Stimulated activated CD8-positive, alpha-beta memory T cell treated with anti-CD3 and anti-CD28 coated beads, Interleukin-4, amount 100 ng/mL, for 48 hours (primary cell): Measurements from ENCODE around the gene TSHZ1.
"Not testable (repeated sequence)": the region's sequence is repeated elsewhere in the genome, so short reads cannot be mapped to it uniquely, and the experiment has no call there.

Experiments used
- DNase-seq: peaks from one replicate; pipeline ENCODE4 v3.0.0-alpha.2; 2020

TSHZ1 gene

GRCh38 chr18:75185460-75185859 is 25.1 kb upstream of the TSHZ1 start:
- DNase-seq: no peak

DNA sequence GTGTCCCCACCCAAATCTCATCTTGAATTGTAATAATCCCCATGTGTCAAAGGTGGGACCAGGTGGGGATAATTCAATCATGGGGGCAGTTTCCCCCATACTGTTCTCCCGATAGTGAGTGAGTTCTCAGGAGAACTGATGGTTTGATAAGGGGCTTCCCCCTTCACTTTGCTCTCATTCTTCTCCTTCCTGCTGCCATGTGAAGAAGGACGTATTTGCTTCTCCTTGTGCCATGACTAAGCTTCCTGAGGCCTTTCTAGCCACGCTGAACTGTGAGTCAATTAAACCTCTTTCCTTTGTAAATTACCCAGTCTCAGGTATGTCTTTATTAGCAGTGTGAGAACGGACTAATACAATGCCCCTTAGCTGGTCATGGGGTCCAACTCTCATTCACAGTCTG is 22.9 kb upstream of the TSHZ1 start:
- not testable (repeated sequence) for DNase-seq

DNA sequence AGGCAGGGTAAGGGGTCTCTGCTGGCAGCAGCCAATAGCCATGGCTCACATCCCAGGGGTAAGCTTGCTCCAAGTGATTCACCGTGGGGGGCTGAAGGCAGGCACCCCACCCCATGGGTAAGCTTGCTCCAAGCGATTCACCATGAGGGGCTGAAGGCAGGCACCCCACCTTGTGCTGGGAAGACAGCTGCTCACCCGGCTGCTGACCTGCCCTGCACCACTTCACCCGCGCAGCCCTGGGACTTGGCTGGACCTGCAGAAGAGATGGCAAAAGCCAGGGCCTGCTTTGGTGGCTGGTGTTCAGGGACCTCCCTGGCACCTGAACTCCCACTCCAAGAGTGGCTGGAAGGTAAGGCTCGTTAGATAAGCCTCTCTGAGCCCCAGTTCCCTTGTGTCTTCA is 20.9 kb upstream of the TSHZ1 start:
- no peak for DNase-seq

DNA sequence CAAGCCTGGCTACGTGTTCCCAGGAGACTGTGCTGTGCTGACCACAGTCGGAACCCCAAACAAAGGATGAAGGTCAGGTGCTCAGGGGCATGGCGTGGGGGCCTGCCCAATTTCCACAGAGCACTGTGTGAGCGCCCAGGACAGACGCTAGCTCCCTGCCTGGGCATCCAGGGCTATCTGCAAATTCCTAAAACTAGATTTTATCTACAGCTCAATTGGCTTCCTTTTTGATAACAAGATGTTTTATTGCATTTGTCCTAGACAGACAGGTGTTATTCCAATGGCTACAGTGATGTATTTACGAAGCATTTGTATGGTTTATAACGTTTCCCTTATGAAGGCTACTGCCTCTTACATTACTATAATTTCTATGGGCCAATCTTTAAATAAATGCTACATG is 17.7 kb upstream of the TSHZ1 start:
- DNase-seq: no peak

GRCh38 chr18:75198036-75198435 is 12.6 kb upstream of the TSHZ1 start:
- no peak for DNase-seq

- DNase-seq: no peak
These were observed 11.3 kb upstream of the TSHZ1 start for GRCh38 chr18:75199327-75199726.

GRCh38 chr18:75200071-75200470 is 10.5 kb upstream of the TSHZ1 start:
- no peak for DNase-seq

DNA sequence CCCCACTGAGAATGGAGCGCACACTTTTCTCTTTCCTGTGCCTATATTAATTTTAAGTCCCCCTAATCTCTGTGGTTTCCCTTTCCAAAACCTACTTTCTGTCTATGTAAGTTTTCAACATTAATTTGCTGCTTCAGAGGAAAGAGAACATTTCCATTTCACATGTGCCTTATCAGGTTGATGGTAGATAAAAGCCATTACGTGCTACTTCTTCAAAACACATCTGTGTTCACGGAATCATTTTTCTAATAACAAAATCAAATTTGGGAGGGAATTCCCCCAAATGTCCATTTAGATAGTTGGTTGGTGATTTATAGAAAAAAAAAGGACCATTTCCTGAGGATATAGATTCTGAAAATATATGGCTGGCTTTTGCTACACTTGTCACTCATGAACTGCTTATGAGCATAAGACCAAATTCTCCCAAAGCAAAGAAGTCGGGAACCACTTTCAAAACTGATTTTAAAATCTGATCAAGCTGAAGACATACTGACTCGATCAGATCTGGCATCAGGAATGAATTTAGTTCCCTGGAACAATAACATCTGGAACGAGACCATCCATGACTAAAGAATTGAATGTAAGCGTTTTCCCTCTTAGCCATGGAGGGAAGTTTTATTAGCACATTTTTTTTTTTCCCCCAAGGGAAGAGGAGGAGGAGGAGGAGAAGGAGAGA is 9.9 kb upstream of the TSHZ1 start:
- no peak for DNase-seq

DNA sequence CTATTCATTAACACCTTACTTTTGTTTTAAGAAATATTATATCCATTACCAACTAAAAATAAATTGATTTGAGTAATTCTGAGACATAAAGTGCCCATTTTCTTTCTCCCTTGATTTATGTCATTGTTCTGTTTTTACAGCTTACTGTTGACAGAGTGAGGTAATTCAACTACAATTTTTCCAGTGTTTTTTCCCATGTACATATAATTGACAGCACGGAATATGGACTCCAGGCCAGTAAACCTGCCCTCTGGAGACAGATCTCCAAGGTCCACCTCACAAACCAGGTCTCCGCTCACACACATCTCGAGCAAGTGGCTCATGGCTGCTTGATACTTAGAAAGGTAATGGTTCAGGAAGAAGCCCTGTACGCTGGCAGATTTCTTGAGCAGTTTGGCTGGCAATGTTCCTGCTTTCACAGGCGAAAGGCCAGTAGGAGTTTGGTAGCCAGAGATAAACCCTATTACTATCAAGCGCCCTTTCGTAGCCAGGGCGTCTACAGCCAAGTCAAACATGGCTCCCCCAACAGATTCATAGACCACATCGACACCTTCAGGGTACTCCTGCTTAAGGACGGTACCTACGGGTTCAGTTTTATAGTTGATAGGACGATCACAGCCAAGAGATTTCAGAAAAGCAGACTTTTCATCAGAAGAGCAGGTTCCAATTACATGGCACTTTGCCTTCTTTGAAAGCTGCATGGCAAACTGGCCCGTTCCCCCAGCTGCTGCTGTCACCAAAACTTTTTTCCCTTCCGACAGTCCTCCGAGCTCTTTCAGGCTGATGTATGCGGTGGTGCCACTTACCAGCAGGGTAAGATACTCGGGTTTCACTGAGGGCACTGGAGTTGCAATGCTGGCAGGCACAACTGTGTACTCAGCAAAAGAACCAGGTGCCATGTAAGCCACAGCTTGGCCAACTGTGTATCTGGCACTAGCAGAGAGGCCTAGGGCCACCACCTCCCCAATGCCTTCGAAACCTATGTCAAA is 9.0 kb upstream of the TSHZ1 start:
- DNase-seq: no peak

GRCh38 chr18:75202696-75203365 is 7.8 kb upstream of the TSHZ1 start:
- no peak for DNase-seq

GRCh38 chr18:75203416-75204268 is 7.0 kb upstream of the TSHZ1 start:
- no peak for DNase-seq

DNA sequence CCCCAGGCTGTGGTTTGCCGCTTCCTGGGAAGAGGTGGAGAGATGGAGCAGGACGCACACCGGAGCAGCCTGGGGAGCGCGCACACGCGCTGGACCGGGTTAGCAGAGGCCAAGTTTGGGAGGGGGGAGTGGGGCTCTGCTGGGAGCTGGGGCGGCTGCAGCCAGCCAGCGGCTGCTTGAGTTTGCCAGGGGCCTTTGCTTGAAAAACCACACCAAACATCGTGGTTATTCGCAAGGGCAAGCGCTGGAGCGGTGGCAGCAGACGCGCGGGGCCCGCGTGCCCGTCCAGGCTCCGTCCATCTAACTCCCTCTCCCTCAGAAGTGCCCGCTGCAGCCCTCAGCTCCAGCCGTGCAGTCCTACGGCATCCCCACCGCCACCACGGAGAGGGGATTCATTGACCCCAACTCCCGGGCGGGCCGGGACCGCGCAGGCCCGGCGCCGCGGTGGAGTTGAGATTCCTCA is 6.3 kb upstream of the TSHZ1 start:
- no peak for DNase-seq

DNA sequence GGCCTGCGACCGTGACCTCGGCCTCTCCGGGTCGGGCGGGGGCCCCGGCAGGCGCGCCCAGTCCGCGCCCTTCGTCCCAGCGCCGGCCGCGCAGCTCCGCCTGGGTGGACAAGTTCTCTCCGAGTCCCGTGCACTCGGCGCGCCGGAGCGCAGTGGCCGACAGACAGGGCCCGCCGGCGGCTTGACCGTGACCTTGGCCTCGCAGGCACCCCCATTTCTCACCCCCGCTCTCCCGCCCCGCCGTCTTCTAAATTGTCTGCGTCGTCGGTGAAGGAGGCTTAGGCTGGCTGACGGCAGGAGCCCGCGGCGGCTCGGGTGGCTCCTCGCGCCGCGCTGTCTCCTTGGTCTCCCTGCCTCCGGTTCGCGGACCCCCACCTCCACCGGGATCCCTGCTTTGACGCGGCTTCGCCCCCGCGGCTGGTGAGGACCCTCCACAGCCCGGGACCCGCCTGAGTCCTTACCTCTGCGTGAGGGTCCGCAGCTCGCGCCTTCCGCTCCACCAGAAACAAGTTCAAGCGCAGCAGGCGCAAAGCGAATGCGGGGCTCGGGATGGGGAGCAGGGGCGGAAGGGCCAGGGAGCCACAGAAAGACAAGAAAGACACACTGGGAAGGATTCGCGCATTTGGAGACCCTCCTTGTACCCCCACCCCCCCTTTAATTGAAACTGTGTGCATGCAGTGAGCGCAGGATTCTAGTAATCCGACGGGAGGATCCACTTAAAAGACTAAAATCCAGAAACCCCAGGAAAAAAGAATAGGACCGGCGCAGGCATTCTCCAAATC is 5.7 kb upstream of the TSHZ1 start:
- DNase-seq: no peak

- DNase-seq: no peak
These were observed 5.0 kb upstream of the TSHZ1 start for GRCh38 chr18:75205514-75206132.

DNA sequence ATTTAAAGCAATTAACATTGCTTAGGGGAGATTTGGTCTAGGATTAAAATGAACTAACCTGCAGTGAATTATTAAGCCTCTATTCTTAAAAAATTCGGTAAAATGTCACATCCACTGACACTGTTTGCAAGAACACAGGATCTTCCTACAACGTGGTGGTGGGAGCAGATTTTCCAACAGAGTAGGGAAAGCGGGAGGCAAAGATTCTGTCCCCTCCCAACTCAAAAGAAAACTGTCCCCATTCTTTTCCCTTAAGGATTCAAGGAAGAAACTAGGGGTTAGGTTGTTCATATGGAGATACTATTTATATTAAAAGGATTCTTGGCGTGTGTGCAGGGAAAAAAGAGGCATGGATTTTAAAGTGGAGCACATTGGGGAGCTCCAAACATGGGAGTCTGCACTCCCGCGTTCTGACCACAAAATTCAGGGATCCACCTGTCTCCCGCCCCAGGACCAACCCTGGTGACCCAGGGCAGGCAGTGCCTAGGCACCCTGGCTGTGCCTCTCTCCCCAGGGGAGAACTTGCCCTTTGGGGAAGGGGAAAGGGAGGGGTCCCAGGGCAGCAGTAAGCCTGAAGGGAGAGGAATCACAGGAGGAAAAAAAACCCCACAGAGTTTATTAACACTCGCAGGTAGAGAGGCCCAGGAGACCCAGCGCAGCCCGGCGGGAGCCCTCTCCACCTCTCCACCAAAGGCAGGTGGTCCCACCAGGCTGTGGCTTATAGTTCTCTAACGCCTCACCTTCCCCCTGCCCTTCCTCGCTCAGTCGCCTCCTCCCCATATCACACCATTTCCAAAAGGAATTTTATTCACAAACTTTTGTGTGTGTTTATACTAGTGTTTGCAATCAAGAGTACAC is 3.9 kb upstream of the TSHZ1 start:
- DNase-seq: no peak

DNA sequence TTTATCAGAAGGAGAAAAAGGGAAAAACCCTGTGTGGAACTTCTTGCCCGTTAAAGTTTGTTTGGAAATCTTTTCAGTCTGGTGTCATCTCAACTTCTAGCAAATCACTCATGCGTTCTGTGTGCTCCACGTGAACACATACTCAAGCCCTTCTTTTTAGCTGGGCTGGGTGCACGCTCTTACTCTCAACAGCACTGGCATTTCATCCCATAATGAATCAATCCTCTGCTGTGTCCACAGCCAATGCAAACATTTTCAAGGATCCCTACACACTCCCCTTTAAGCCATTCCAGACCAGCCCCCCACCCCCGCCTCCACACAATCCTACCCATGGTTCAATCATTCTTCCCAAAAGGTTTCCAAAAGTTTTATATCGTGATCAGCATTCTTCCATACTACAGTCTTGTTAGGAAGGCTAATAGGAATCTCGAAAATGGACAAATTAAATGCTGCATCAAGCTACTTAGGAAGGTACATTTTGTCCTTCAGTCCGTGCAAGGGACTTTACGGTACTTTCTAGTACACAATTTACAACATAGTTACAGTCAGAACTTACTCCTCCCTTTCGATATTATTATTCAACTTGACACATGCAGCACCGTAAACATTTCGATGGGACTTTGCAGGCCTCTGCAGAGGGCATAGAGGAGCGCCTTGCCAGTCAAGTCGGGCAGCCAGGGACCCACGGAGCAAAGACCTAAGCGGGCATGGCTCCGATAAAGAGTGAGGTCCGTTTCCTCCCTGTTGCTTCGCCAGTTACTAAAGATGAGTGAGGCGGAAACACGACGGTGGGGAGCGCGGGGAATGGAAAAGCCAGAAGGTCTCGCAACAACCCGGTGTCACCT is 3.1 kb upstream of the TSHZ1 start:
- DNase-seq: peak; percentile 53

- peak; percentile 67 for DNase-seq
These were observed 2.3 kb upstream of the TSHZ1 start for GRCh38 chr18:75208155-75208835.

- peak; percentile 51 for DNase-seq
These were observed 1.8 kb upstream of the TSHZ1 start for GRCh38 chr18:75208836-75209128.
